ENCODE data around the gene RPL15.

The RPL15 gene

DNA sequence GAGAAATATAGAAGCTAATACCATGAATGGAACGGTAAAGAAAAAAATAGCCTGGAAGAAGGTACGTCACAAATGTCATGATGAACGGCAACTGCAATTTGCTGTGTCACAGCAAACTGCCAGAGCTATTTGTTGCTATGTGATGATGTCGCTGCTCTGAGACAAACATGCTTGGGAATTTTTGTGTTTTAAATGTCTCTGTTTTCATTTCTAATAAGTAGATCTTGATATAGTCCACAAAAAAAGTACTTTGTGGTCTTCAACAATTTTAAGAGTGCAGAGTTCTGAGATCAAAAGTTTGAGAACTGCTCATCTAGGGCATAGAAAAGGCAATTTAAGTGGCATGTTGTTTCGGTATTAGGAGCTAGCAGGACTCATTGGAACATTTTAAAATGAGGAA, 23.8 kb downstream of the RPL15 start:
- Histone ChIP-seq H3K4me3 (replicated peaks; ENCODE audit: insufficient read depth, low read length) (no peak overlapping the region), H3K27ac (replicated peaks) (no peak overlapping the region), H3K27me3 (ENCODE audit: insufficient read depth, poor library complexity, severe bottlenecking) (peaks cover 5% of the 10 kb centered on the region)
- no peak for DNase-seq (ENCODE audit: low read depth in 1 of 2, low spot score in 1 of 2)
- TF ChIP-seq, protein P1, sequence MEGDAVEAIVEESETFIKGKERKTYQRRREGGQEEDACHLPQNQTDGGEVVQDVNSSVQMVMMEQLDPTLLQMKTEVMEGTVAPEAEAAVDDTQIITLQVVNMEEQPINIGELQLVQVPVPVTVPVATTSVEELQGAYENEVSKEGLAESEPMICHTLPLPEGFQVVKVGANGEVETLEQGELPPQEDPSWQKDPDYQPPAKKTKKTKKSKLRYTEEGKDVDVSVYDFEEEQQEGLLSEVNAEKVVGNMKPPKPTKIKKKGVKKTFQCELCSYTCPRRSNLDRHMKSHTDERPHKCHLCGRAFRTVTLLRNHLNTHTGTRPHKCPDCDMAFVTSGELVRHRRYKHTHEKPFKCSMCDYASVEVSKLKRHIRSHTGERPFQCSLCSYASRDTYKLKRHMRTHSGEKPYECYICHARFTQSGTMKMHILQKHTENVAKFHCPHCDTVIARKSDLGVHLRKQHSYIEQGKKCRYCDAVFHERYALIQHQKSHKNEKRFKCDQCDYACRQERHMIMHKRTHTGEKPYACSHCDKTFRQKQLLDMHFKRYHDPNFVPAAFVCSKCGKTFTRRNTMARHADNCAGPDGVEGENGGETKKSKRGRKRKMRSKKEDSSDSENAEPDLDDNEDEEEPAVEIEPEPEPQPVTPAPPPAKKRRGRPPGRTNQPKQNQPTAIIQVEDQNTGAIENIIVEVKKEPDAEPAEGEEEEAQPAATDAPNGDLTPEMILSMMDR (IDR thresholded peaks at IDR 0.05; ENCODE audit: insufficient read depth, low read length), result no peak
- TF ChIP-seq, protein P2, sequence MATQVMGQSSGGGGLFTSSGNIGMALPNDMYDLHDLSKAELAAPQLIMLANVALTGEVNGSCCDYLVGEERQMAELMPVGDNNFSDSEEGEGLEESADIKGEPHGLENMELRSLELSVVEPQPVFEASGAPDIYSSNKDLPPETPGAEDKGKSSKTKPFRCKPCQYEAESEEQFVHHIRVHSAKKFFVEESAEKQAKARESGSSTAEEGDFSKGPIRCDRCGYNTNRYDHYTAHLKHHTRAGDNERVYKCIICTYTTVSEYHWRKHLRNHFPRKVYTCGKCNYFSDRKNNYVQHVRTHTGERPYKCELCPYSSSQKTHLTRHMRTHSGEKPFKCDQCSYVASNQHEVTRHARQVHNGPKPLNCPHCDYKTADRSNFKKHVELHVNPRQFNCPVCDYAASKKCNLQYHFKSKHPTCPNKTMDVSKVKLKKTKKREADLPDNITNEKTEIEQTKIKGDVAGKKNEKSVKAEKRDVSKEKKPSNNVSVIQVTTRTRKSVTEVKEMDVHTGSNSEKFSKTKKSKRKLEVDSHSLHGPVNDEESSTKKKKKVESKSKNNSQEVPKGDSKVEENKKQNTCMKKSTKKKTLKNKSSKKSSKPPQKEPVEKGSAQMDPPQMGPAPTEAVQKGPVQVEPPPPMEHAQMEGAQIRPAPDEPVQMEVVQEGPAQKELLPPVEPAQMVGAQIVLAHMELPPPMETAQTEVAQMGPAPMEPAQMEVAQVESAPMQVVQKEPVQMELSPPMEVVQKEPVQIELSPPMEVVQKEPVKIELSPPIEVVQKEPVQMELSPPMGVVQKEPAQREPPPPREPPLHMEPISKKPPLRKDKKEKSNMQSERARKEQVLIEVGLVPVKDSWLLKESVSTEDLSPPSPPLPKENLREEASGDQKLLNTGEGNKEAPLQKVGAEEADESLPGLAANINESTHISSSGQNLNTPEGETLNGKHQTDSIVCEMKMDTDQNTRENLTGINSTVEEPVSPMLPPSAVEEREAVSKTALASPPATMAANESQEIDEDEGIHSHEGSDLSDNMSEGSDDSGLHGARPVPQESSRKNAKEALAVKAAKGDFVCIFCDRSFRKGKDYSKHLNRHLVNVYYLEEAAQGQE (IDR thresholded peaks at IDR 0.05; ENCODE audit: insufficient replicate concordance, low read depth), result no peak
- TF ChIP-seq SPI1 (IDR thresholded peaks at IDR 0.05; ENCODE audit: borderline replicate concordance, low read depth), result no peak
- TF ChIP-seq GABPA (IDR thresholded peaks at IDR 0.05; ENCODE audit: low read depth), result no peak
- no peak for TF ChIP-seq POLR2AphosphoS5 (IDR thresholded peaks at IDR 0.05; ENCODE audit: low read depth)

DNA sequence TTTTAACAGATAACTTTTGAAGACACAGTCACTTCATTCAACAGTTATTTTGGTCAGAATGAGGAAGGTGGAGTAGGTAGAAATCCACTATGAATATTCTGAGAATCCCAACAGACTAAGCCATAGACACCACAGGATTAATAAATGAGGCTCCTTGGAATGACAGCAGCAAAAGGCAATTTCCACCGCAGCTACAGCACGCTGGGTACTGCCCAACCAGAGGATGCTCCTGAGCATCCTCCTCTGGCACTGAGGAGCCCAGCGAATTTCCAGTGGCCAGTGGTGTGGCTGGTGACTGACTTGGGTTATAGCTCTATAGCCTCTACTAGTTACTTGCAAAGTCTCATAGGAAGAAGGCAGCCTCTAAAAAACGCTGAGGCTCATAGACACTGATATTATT, 24.5 kb downstream of the RPL15 start:
- DNase-seq (ENCODE audit: low read depth in 1 of 2, low spot score in 1 of 2), result no peak
- H3K27me3 ChIP-seq (ENCODE audit: insufficient read depth, poor library complexity, severe bottlenecking), result peaks cover 5% of the 10 kb centered on the region
- no peak overlapping the region for H3K4me3 ChIP-seq (replicated peaks; ENCODE audit: insufficient read depth, low read length)
- no peak overlapping the region for H3K27ac ChIP-seq (replicated peaks)
- TF ChIP-seq SPI1 (IDR thresholded peaks at IDR 0.05; ENCODE audit: borderline replicate concordance, low read depth) (no peak), GABPA (IDR thresholded peaks at IDR 0.05; ENCODE audit: low read depth) (no peak), POLR2AphosphoS5 (IDR thresholded peaks at IDR 0.05; ENCODE audit: low read depth) (no peak)
- TF ChIP-seq, protein P1 (IDR thresholded peaks at IDR 0.05; ENCODE audit: insufficient read depth, low read length), result no peak
- TF ChIP-seq, protein P2 (IDR thresholded peaks at IDR 0.05; ENCODE audit: insufficient replicate concordance, low read depth), result no peak

DNA sequence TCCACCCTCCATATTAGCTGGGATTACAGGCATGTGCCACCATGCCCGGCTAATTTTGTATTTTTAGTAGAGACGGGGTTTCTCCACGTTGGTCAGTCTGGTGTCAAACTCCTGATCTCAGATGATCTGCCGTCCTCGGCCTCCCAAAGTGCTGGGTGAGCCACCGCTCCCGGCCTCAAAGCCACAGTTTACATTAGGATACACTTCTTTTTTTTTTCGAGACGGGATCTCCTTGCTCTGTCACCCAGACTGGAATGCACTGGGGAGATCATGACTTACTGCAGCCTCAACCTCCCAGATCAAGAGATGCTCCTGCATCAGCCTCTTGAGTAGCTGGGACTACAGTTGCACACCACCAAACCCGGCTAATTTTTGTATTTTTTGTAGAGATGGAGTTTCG, 25.6 kb downstream of the RPL15 start:
- no peak for TF ChIP-seq POLR2AphosphoS5 (IDR thresholded peaks at IDR 0.05; ENCODE audit: low read depth)
- TF ChIP-seq SPI1 (IDR thresholded peaks at IDR 0.05; ENCODE audit: borderline replicate concordance, low read depth), result no peak
- TF ChIP-seq, protein P1 (IDR thresholded peaks at IDR 0.05; ENCODE audit: insufficient read depth, low read length), result no peak
- TF ChIP-seq, protein P2 (IDR thresholded peaks at IDR 0.05; ENCODE audit: insufficient replicate concordance, low read depth), result no peak
- TF ChIP-seq GABPA (IDR thresholded peaks at IDR 0.05; ENCODE audit: low read depth), result no peak
- no peak overlapping the region for H3K27ac ChIP-seq (replicated peaks)

More for the DNA sequence above, 25.6 kb downstream of the RPL15 start:
- Histone ChIP-seq H3K27me3 (ENCODE audit: insufficient read depth, poor library complexity, severe bottlenecking) (peaks cover 5% of the 10 kb centered on the region), H3K4me3 (replicated peaks; ENCODE audit: insufficient read depth, low read length) (no peak overlapping the region)
- DNase-seq (ENCODE audit: low read depth in 1 of 2, low spot score in 1 of 2), result no peak

Measured in HL-60 (cell line).